Skeletal muscle tissue (tissue), 4 donors: ENCODE results near the gene RALGPS1. TPM values are rescaled to one million over a fixed set of nuclear protein-coding genes. Genes with fewer than 3 reads are reported as not detected.

Source experiments
- H3K27ac ChIP-seq: one replicate; pipeline ENCODE4 v1.7.0; 2013; ENCODE audit warnings: mild to moderate bottlenecking, low read depth, low read length, inconsistent platforms
- H3K27me3 ChIP-seq, 3 donors: one replicate each; pipeline ENCODE4 v1.7.0; 2013; ENCODE audit warnings: low read length in 3 of 3; ENCODE audit not compliant: control insufficient read depth in 3 of 3, insufficient read depth in 3 of 3
- H3K36me3 ChIP-seq, 3 donors: one replicate each; pipeline ENCODE4 v1.7.0; 2013; ENCODE audit warnings: low read length in 3 of 3; ENCODE audit not compliant: control insufficient read depth in 3 of 3, insufficient read depth in 3 of 3
- H3K4me1 ChIP-seq, 3 donors: one replicate each; pipeline ENCODE4 v1.7.0; 2013; ENCODE audit warnings: low read length in 3 of 3, mild to moderate bottlenecking in 3 of 3; ENCODE audit not compliant: control insufficient read depth in 3 of 3, insufficient read depth in 3 of 3
- H3K4me3 ChIP-seq, 3 donors: one replicate each; pipeline ENCODE4 v1.7.0; 2013; ENCODE audit warnings: low read length in 3 of 3
- H3K9ac ChIP-seq, 3 donors: one replicate each; pipeline ENCODE4 v1.7.0; 2013; ENCODE audit warnings: low read length in 3 of 3, mild to moderate bottlenecking in 3 of 3, moderate library complexity in 2 of 3, low read depth in 1 of 3
- H3K9me3 ChIP-seq, 3 donors: one replicate each; pipeline ENCODE4 v1.7.0; 2013; ENCODE audit warnings: low read length in 3 of 3; ENCODE audit not compliant: control insufficient read depth in 3 of 3
- total RNA-seq: library from RNA; depleted of rRNA; stranded (reverse); fragments of >200 nt; gene quantifications from one replicate; pipeline ENCODE4 v1.2.3, GENCODE V29; 2014
- donor health status: Osteomylitis.

RALGPS1 gene
- total RNA-seq, 1 donor from 2014 or later = 9.4 TPM

DNA sequence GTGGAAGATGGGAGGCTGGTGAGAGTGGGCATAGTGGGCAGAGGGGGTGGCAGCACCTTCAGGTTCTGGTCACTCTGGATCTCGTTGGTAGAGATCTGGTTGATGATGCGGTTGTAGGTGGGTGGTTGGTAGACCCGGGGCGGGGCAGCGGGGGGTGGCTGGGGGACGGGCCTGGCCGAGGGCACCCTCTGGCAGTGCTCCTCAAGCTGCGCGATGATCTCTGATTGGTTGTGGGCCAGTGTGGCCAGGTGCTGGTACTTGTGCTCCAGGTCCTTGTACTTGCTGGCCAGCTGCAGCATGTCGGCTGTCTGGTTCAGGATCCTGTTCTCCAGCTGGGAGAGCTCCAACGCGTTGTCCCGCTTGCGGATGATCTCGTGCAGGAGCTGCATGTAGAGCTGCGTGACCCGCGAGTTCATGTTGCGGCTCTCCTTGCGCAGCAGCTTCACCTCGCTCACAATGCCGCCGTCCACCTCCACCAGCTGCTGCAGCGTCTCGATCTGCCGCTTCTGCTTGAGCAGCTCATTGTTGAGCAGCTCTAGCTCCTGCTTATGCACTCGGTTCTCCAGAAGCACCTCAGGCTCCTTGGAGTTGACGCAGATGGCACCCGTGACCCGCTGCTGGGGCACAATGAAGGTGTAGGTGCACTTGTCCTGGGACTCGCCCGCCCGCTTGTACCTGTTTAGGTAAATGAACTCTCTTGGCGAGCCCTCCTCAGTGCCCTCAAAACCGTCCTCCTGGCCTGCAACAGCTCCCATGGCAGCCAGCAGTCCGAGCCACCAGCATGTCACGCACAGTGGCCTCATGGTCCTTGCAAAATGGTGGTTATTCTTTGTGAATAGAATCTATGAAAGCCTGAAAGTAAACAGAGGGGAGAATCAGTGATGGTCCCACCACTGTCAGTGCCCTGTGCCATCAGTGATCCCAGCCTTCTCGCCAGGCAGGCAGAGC, 193.6 kb downstream of the RALGPS1 start:
- no peaks in the 10 kb centered on the region for H3K27me3 ChIP-seq
- peak overlapping the region in 1 of 3 donors; percentile 16 for H3K9ac ChIP-seq
- no peaks in the 10 kb centered on the region for H3K9me3 ChIP-seq
- peaks cover 61 to 63% (median 62%) of the 10 kb centered on the region in 3 donors for H3K4me1 ChIP-seq
- H3K4me3 ChIP-seq = no peak overlapping the region
- peaks cover 25 to 44% (median 29%) of the 10 kb centered on the region in 3 donors for H3K36me3 ChIP-seq
- H3K27ac ChIP-seq = no peak overlapping the region

GRCh38 chr9:127109212-127109711, 194.7 kb downstream of the RALGPS1 start:
- H3K27ac ChIP-seq = peak overlapping the region; percentile 32
- H3K4me1 ChIP-seq = peaks cover 53 to 64% (median 62%) of the 10 kb centered on the region in 3 donors

DNA sequence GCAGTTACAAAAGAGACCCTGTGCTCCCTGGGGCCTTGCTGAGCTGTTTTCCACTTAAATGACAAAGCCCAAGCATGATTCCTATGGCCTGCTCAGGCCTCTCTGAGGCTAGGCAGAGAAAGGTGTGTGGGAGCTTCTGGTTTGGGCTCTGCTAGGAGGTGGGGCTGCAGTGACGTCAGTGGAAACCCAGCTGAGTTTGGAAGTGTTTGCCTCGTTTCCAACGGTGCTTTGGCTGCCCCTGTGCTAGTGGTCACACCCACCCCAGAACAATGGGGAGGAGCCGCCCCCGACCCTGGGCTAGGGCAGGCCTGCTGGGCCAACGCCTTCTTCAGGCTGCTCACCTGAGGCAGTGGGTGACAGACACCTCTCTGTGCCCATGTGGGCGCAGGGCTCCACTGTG, 197.5 kb downstream of the RALGPS1 start:
- Histone ChIP-seq H3K36me3 (peaks cover 11 to 20% (median 19%) of the 10 kb centered on the region in 3 donors), H3K9ac (no peak overlapping the region), H3K9me3 (no peaks in the 10 kb centered on the region), H3K4me3 (peak overlapping the region in 1 of 3 donors; percentile 14), H3K27ac (peak overlapping the region; percentile 46), H3K4me1 (peaks cover 65 to 86% (median 80%) of the 10 kb centered on the region in 3 donors), H3K27me3 (no peaks in the 10 kb centered on the region)

More at GRCh38 chr9:127109212-127109711, 194.7 kb downstream of the RALGPS1 start:
- Histone ChIP-seq H3K4me3 (no peak overlapping the region), H3K9me3 (no peaks in the 10 kb centered on the region), H3K27me3 (no peaks in the 10 kb centered on the region), H3K9ac (peak overlapping the region in 1 of 3 donors; percentile 38), H3K36me3 (peaks cover 25 to 42% (median 29%) of the 10 kb centered on the region in 3 donors)

DNA sequence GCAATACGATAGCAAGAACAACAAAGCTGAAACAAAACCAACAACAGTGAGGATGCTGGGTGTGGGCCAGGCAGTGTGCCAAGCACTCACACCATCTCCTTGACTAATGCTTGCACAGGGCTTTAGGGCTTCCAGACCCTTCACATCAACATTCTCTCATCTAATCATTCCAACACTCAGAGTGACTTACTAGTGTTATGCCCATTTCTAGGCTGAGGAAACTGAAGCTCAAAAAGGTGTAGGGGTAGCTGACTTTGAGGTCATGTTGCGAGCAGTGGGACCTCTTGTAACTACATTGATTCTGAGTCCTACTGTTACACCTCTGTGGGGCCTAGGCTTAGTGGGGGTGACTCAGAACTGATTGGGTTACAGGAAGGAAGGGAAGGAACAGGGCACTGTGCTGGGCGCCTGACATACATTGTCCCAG, 198.2 kb downstream of the RALGPS1 start:
- Histone ChIP-seq H3K36me3 (peaks cover 8 to 16% (median 15%) of the 10 kb centered on the region in 3 donors), H3K9ac (no peak overlapping the region), H3K9me3 (no peaks in the 10 kb centered on the region), H3K4me3 (peak overlapping the region in 2 of 3 donors; percentile 4 to 14), H3K4me1 (peaks cover 66 to 88% (median 83%) of the 10 kb centered on the region in 3 donors), H3K27ac (peak overlapping the region; percentile 9), H3K27me3 (no peaks in the 10 kb centered on the region)

GRCh38 chr9:127113191-127113972, 198.8 kb downstream of the RALGPS1 start:
- Histone ChIP-seq H3K4me3 (no peak overlapping the region), H3K4me1 (peaks cover 65 to 88% (median 83%) of the 10 kb centered on the region in 3 donors), H3K27ac (peak overlapping the region; percentile 9), H3K9me3 (no peaks in the 10 kb centered on the region), H3K9ac (no peak overlapping the region), H3K36me3 (peaks cover 4 to 10% (median 10%) of the 10 kb centered on the region in 3 donors), H3K27me3 (no peaks in the 10 kb centered on the region)

- peak overlapping the region in 1 of 3 donors; percentile 33 for H3K9ac ChIP-seq
- peaks cover 4 to 9% (median 7%) of the 10 kb centered on the region in 3 donors for H3K36me3 ChIP-seq
- H3K4me3 ChIP-seq = peak overlapping the region in 1 of 3 donors; percentile 7
- peaks cover 67 to 91% (median 88%) of the 10 kb centered on the region in 3 donors for H3K4me1 ChIP-seq
- H3K27ac ChIP-seq = peak overlapping the region; percentile 43
- no peaks in the 10 kb centered on the region for H3K9me3 ChIP-seq
- no peaks in the 10 kb centered on the region for H3K27me3 ChIP-seq
Measured at GRCh38 chr9:127114606-127115005, 200.0 kb downstream of the RALGPS1 start.

DNA sequence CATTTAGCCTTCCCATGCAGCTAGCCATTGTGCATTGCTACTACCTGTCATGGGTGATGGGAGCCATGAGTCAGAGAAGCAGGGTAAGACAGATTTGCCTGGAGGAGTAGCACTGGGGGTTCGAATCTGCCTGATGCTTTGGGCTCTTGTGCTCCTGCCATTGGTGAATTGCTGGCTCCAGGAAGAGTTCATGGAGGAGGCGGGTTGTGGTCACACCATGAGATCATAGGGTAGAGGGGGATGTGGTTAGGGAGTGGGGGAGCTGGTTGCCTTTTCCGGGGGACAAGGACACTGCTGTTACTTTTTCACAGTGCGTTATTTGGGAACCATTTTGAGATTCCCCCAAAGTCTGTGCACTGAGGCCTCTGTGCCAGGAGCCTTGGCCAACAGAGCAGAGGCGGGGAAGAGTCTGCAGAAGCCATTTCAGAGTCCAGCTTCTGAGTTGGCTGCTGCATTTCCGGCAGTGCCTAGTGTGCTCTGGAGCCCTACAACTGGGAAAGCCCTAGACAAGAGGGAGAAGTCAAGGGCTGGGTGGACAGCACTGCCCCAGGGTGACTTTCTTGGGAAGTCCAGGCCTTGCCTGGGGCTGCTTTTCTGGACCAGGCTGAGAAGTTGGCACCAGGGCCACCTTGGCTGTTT, 201.6 kb downstream of the RALGPS1 start:
- H3K9ac ChIP-seq = peak overlapping the region in 1 of 3 donors; percentile 50
- no peaks in the 10 kb centered on the region for H3K9me3 ChIP-seq
- H3K4me1 ChIP-seq = peaks cover 69 to 96% (median 91%) of the 10 kb centered on the region in 3 donors
- peak overlapping the region; percentile 51 for H3K27ac ChIP-seq
- H3K36me3 ChIP-seq = peaks cover 0 to 14% (median 7%) of the 10 kb centered on the region in 3 donors
- no peak overlapping the region for H3K4me3 ChIP-seq
- H3K27me3 ChIP-seq = no peaks in the 10 kb centered on the region

DNA sequence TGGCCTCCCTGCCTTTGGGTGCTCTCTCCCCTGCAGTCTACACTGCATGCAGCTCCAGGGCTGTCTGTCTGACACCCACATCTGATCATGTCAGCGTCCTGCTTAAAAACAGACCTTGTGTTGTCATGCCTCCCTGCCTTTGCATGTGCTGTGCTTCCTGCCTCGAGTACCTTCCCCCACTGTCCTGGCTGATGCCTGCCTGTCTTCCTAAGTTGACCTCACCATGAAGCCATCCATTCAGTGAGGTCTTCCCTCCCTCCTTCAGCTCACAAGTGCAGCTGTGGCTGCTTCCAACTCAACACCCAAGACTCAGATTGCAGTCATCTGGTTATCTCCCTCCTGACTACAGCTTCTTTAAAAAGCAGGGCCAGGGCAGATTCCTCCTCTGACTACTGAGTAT, 202.4 kb downstream of the RALGPS1 start:
- H3K9me3 ChIP-seq = no peaks in the 10 kb centered on the region
- peak overlapping the region in 2 of 3 donors; percentile 13 to 40 for H3K4me3 ChIP-seq
- H3K36me3 ChIP-seq = peaks cover 0 to 14% (median 7%) of the 10 kb centered on the region in 3 donors
- no peaks in the 10 kb centered on the region for H3K27me3 ChIP-seq
- H3K9ac ChIP-seq = peak overlapping the region; percentile 5 to 62 (median 8)
- H3K4me1 ChIP-seq = peaks cover 72 to 97% (median 94%) of the 10 kb centered on the region in 3 donors
- H3K27ac ChIP-seq = peak overlapping the region; percentile 51

GRCh38 chr9:127117801-127118200, 203.2 kb downstream of the RALGPS1 start:
- Histone ChIP-seq H3K27ac (peak overlapping the region; percentile 51), H3K36me3 (peaks cover 0 to 12% (median 7%) of the 10 kb centered on the region in 3 donors), H3K4me3 (peak overlapping the region in 1 of 3 donors; percentile 40)

More at GRCh38 chr9:127117801-127118200, 203.2 kb downstream of the RALGPS1 start:
- no peaks in the 10 kb centered on the region for H3K9me3 ChIP-seq
- peaks cover 70 to 96% (median 89%) of the 10 kb centered on the region in 3 donors for H3K4me1 ChIP-seq
- no peaks in the 10 kb centered on the region for H3K27me3 ChIP-seq
- H3K9ac ChIP-seq = peak overlapping the region in 2 of 3 donors; percentile 8 to 62
